AG08395 (cell line): ENCODE results near the gene FARP1.

Experiments
- DNase-seq: peaks from one replicate; pipeline ENCODE4 v3.0.0; 2012; ENCODE audit warnings: mixed read lengths, low spot score

The FARP1 gene

DNA sequence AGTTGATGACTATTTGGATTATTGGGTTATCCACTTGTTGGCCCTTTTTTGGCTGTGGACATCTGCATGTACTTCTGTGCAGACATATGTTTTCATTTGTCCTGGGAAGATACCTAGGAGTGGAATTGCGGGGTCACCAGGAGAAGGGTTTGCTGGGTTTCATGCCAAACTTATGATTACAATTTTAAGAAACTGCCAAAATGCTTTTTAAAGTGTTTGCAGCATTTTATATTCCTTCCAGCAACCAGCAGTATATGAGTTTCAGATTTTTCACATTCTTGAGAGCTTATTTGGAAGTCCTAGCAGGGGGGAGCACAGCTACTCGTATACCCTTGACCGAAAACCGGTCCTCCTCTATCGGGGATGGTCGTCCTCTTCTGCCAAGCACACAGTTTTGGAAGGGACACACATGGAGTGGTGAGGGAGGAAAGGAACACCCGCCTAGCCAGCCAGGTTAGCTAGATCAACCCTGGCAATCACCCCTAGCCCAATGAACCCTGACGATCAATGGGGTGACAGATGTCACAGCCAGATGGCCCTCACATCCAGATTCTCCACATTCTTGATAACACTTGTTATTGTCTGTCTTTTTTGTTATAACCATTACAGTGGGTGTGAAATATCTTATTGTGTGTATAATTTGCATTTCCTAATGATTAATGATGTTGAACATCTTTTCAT is 60.9 kb downstream of the FARP1 start:
- peak; percentile 55 for DNase-seq

DNA sequence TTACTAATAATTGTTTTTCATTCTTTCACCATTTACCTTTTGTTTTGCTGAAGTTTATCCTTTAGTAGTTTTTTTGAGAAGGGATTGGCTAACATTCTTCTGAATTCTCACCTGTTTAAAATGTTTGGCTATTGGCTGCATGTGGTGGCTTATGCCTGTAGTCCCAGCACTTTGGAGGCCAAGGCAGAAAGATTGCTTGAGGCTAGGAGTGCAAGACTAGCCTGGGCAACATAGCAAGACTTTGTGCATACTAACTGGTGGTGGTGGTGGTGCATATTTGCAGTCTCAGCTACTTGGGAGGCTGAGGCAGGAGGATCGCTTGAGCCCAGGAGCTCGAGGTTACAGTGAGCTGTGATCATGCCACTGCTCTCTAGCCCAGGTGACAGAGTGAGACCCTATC is 61.7 kb downstream of the FARP1 start:
- no peak for DNase-seq

DNA sequence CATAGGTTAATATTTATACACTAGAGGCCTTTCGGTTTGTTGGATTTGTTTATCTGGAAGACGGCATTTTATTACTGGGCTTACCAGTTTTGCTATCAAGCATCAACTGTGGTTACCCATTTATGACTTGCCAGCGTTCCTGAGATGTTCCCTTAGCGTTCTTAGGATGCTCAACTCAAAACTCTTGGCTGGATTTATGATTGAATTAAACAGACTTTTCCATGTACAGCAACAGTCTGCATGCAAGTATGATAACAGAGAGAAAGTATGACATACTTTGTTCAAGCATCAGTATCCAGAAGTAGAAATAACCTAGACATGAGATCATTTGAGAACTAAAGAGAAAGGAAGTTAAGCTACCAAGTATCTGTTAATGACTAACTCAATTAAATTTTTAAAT is 64.1 kb downstream of the FARP1 start:
- peak; percentile 78 for DNase-seq

DNA sequence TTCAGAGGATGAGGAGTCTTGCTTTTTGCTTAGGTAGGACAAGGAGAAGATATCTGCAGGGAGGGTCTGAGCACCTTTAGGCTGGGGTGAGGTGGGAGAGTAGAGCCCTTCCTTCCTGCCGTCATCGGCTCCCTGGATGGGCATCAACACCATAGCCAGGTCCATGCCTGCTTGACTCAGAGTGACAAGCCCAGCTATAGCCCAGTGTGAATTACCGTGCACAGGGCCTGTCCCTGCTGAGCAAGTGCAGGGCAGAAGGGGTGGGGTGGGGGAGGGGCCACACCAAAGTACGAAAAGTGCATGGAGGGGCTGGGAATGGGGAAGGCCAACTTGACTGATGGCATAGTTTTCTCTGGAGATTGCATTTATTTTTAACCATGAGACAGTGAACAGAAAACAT is 64.5 kb downstream of the FARP1 start:
- no peak for DNase-seq

DNA sequence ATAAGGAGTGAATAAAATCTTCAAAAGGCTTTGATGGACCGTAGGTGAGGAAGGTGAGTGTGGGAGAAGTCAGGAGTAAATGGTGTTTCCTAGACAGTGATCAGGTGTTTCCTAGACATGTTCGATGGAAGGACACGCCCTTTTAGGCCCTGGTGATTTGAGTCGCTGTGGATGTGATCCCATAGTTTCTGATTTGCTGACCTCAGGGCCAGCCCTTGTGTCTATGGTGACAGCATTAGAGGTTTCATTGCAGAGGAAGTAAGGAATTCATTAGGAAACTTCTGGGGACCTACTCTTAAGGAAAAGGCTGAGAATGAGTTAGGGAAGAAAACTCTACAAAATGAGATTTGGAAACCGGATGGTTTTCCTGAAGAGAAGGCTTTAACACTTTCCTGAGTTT is 65.7 kb downstream of the FARP1 start:
- no peak for DNase-seq

DNA sequence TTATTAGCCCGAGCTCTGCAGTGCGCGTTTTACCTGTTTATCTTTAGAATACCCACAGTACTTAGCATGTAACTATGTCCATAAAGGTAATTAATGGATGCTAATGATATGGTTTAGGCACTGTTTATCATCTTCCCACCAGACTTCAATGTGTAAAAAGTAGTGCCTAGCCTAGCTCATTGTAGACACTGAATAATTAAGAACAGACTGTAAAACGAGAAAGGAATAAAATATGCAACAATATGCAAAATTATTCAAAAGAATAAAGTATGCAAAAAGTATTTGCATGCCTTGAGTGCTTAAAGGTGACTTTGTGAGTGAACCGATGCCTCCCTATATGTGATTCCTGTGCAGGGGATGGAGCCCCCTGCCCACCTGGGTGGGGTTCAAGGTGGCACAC is 69.9 kb downstream of the FARP1 start:
- no peak for DNase-seq

DNA sequence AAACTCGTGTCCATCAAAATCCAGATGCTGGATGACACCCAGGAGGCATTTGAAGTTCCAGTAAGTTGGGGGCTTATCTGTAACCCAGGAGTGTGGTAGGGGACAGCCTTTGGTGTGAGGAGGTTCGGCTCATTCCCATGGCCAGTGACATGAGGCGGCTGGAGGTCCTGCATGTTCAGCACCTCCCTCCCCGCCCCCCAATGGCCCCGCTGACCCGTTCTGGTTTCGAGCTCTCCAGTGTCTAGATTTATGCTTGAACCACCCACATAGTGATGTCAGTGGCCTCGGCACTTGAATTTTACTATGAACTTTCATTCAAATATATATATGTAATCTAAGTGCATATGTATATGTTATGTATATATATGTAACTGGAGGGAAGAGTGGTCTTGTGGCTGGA is 70.5 kb downstream of the FARP1 start:
- no peak for DNase-seq

DNA sequence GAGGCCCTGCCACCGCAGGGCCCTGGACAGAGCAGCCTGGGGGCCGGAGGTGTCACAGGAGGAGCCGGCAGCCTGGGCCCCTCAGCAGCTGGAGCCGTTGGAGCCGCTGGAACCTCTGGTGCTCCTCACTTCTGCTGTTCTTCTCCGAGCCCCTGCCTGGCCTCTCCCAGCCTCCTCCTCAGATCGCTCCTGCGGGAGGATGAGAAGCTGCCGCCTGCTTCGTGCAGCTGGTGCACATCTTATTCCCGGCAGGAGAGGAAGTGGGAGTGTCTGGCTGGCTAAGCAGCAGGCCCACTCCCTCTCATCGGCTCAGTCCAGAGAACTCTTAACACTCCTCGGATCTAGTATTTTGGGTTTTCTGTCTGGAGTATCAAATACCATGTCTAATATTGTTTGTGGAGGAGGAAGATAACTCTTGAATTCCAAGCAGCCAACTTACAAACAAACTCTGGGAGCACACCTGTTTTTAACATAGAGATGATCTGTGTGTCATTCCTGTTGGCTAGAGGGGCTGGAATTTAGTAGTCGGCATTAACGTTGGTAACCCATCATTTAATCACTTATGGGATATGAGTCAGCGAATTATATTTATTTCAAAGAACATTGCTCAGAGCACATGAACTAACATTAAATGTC is 71.2 kb downstream of the FARP1 start:
- peak; percentile 31 for DNase-seq

DNA sequence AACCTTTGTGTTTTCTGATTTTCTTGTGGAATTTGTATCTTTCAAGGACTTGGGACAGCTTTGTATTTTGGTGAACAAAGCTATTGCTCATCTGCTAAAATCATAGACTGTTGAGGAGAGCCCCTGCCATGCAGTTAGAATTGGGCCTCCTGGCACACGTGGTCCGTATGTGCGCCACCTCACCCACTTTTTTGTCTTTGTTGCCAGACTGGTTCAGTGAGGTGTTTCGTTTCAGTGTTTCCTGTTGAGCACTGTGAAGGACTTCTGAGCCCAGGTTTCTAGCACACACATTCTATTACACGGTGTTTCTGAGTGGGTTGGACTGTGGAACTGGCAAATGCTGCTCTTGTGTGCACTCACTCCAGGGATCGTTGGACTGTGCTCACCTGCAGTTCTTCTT is 71.8 kb downstream of the FARP1 start:
- no peak for DNase-seq

DNA sequence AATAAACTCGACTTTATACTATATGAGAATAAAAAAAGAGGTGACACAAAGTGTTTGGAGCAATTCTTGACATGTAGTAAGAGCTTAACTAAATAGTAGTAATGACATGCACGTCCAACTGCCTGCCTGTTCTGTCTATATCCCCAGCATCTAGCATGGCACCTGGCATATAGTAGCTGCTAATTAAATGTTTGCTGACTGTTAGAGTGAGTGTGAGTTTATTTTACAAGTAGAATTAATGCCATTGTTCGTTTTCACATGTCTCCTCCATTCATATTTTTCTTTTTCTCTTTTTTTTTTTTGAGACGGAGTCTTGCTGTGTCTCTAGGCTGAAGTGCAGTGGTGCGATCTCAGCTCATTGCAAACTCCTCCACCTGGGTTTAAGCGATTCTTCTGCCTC is 72.6 kb downstream of the FARP1 start:
- no peak for DNase-seq

DNA sequence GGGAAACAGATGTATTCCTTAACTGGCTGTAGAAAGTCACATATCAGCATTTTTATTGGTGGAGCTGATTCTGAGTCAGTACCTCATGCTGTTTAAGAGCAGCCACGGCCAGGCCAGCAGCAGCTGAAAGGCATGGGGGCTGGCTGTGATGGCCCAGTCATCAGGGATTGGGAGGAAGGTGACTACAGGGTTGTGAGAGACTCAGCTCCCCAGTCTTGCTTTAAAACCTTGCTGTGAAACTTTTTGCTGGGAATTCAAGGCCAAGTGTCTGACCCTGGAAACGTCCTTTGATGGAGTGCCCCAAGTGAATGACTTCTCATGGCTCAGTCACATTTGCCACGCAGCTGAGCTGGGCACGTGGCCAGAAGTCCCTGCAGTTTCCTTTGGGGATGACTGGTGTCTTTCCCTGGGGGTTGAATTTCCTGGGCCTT is 73.3 kb downstream of the FARP1 start:
- peak; percentile 90 for DNase-seq

DNA sequence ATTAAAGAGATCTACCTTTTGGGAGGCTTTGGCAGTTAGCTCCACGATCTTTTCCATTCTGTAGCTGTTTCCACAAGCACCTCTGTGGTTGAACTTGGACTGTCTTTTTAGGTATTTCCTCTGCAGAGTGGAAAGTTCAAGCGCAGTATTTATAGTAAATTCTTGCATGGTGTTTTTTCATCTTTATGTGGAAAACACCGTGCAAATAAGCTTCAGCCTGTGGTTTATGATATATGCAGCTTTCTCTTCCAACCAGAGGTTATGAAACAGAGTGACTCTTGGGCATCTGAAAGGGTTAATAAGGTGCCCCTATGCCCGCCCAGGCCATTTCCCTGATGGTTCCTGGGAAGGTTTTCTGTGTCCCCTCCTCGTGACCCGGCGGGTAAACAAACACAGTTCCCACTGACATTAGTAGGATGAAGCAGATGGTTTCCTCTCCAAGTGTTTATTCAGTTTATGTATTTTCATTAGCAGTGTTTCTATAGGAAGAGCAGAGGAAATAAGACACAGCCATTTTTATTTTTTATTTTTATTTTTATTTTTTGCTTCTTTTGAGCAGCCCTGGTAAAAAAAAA is 73.9 kb downstream of the FARP1 start:
- DNase-seq, result no peak

DNA sequence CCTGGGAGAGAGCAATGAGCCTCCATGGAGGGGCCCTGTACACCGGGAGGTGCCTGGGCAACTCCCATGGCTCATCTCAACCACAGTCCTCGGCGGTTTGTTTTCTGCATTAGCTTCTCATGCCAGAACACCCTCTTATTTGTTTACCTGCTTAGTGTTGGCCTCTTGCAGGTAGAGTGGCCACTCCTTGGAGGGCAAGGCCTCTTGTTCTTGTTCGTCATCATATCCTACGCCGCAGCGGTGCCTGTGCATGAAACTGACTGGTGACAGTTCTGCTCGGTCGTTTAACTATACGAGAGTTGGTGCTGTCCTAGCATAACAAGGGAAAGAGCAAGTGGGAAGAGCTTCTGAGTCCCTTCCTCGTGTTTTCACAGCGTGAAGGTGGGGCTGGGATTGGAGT is 74.7 kb downstream of the FARP1 start:
- no peak for DNase-seq

DNA sequence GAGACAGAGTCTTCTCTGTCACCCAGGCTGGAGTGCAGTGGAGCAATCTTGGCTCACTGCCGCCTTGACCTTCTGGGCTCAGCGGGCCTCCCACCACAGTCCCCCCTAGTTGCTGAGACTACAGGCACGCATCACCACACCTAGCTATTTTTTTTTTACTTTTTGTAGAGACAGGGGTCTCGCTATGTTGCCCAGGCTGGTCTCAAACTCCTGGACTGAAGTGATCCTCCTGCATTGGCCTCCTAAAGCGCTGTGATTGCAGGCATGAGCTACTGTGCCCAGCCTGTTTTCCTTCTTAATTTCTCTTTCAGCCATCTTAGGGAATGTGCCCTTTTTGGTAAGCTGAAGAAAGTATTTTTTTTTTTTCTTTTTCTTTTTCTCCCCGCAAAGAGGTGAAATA is 76.8 kb downstream of the FARP1 start:
- DNase-seq, result no peak

DNA sequence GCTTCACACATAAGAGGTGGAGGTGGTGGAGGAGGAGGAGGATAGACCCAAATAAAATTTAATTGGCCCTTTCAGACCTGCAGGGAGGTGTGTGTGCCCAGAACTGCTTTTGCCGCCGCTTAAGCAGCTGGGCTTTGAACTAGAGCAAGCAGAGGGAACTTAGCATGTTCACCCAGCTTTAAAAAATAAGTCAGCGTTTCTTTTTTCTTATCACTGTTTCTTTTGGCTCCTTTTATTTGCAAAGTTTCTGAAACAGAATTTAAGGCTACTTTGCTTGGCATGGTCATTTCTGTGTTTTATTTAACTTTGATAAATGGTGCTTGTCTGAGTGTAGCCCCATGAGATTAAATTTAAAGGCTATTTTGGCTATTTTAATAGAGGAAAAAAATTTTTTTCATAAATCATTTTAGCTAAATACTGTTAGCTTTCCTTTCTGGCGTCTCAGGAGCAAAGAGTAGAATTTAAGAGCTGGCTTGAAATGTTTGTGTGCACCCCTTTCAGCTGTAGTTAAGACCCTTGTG is 77.4 kb downstream of the FARP1 start:
- DNase-seq, result no peak

DNA sequence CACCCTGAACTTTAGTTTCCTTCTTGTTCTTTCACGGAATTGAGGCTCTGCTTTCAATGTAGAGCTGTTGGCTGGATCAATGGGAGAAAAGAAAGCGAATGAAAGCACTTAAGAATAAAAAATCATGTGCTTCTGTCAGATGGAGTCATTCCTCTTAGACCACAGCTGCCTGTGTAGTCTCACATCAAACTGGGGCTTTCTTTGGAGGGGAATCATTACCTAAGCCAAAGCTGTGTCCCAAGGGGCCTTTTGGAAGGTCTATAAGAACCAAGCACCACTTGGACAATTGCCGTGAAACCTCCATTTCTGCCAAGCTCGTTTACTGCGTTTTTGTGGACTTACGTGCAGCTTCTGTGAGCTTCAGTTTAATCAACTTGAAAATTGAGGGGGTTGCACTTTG is 78.3 kb downstream of the FARP1 start:
- no peak for DNase-seq

DNA sequence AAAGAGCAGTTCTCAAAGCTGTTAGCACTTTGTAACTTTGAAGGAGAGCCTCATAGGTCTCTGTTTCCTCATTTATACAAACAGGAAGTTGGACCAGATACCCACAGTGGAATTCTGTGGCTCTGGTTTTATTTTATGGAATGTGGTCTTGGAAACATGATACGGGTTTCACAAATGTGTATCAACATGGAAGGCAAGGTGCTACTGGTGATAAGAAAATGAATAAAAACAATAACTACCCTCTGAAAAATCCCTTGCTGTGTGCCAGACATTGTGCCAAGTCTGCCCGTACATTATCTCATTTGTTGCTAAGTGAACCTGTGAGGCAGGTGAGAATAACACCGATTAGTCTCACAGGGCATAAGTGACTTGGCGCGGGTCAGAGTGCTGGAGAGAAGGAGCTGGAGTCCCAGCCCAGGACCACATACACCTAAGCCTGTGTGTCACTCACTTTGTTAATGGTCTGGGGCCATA is 79.2 kb downstream of the FARP1 start:
- DNase-seq, result peak; percentile 47

DNA sequence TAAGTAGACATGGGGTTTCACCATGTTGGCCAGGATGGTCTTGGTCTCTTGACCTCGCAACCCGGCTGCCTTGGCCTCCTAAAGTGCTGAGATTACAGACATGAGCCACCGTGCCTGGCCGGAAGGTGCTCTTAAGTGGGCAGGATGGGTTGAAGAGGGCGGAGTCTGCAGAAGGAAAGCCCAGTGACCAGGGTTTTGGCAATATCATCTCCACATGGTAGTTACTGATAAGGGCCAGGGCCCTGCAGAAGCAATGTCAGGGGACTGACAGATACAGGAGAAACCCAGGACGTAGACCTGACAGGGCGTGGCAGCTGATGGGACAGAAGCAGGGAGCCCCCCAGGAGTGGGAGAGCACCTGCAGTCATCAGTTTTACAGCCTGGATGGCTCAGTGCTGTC is 79.9 kb downstream of the FARP1 start:
- DNase-seq, result no peak

DNA sequence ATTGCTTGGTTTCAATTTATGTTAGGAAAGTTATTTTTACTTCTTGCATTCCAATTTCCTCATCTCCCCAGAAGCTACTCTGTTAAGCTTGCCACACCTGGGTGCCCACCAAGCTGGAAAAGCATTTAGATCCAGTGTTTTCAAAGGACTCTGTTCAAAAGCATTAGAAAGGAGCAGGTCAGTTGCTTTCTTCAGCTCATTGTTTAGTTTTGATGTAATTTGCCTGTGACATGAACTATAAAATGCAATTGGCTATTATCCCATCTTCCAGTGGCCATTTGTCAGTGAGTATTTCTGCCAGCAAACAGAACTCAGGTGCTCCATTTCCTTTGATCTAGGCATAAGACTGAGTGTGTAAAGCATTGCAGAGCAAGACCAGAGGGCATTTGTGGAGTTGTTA is 80.8 kb downstream of the FARP1 start:
- DNase-seq, result no peak

DNA sequence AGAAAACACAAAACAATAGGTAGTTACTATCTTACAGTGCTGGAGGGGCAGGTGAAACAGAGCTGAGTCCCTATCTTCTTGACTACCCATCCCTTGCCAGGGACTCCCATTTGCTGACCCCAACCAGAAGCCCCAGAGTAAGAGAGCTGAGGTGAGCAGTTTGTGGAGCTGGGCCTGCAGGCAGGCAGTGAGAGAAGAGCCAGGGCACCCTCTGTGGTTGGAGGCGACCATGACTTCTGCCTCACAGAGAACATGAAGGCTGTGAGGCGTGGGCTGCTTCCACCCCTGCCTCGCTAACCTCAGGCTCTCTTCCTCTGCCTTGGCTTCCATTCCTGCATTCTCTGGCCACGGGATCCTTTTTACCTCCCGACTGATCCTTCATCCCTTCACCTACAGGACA is 81.7 kb downstream of the FARP1 start:
- DNase-seq, result no peak

DNA sequence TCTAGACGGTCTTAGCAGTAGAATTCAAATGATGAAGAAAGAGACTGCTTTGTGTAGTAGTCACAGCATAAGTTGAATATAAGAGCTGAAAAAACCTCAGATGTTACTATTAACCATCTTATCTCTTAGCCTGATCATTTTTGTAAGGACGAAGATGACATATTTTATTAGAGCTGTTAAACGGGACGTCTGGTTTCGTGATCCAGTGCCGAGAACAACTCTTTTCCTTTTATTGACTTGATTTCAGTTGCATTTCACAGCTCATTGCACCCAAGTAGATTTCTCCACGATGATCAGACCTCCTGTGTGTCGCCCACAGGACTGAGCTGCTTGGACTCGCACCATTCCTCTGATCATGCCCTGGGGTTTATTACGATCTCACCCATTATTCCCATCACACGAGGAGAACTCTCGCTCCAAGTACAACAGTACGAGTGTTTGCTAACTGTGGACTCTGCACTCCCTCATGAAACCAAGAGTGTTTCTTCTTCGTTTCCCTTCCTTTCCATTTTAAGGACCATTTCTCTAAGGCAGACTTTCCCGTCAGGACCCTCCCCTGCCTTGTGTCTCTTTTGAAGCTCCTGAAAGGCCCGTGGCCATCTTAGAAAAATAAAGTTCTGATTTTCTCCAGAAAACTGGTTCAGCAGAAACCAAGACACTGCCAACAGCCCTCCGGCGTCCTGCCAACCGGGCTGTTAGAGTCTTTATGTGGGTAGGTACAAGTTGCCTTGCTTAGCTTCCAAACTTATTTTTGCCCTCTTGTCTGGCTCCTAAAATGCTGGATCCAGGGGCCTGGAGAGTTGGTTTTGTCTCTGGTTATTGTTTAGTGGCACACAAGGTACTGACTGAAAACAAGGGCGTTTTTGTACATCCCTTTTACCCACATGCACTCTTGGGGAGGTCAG is 82.4 kb downstream of the FARP1 start:
- no peak for DNase-seq

DNA sequence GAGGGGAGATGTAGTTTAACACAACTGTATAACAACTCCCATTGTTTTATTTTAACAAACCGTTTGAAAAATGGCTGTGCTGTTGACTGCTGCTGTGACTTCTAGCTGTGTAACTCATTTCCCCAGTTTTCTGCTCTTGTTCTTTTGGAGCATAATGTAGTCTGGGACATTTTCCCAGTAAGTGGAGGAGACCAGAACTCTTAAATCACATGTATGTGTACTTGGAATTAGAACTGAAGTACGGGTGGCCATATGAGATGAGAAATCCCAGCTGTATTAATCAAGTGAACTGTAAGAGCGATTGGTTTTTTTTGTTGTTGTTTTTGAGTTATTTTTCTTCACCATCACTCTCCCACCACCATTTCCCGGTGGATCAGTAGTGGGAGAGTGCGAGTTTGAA is 83.6 kb downstream of the FARP1 start:
- no peak for DNase-seq
